ENCODE data around the gene DLG5. TPM values are rescaled to one million over a fixed set of nuclear protein-coding genes. Genes with fewer than 3 reads are reported as not detected.

The DLG5 gene
- polyA plus RNA-seq, 6 donors from 2014 or later, result 0.09 TPM; not detected in 5

DNA sequence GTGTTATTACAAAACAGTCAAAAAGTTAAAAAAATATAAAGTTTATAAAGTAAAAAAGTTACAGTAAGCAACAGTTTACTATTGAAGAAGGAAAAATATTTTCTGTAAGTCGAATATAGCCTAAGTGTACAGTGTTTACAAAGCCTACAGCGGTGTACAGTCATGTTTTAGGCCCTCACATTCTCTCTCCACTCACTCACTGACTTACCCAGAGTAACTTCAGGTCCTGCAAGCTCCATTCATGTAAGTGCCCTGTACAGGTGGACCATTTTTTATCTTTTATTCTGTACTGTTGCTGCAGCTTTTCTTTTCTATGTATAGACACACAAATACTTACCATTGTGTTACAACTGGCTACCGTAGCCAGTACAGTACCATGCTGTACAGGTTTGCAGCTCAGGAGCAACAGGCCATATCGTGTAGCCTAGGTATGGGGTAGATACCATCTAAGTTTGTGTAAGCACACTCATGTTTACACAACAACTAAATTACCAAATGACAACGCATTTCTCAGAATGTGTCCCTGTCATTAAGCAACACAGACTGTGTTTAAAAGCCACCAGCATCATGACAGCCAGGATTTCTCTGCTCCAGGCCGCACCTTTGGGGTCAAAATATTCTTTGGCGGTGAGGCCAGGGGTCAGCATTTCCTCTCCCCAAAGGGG is 67.2 kb downstream of the DLG5 start:
- DNase-seq, result no peak
- H3K36me3 Mint-ChIP-seq, result no peaks in the 10 kb centered on the region
- no peak for ATAC-seq (ENCODE audit: low read depth in 2 of 2)
- H3K9me3 Mint-ChIP-seq, result peaks cover 0 to 3% (median 0%) of the 10 kb centered on the region in 7 donors
- no peak overlapping the region for H3K27ac Mint-ChIP-seq
- H3K27me3 Mint-ChIP-seq, result no peaks in the 10 kb centered on the region
- H3K4me3 Mint-ChIP-seq, result no peak overlapping the region
- H3K4me1 Mint-ChIP-seq, result no peaks in the 10 kb centered on the region

DNA sequence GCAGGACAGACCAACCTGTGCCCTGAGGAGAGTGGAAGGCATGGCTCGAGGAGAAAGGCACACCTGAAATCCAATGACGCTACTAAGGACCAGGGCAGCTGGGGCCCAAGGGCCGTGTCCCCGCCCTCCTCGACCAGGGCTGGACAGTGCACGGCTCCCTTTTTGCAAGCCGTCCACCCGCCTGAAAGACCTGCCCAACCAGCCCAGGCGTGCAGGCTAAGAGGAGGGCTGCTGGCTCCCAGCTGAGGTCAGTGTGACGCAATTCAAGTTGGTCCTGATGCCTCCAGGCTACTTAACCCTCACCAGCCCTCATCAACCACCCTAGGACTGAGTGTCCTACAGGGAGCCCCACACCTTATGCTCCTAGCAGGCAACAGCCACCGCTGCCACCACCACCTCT is 69.3 kb downstream of the DLG5 start:
- ATAC-seq (ENCODE audit: low read depth in 2 of 2) (no peak), DNase-seq (no peak)
- Mint-ChIP-seq H3K27ac (peak overlapping the region in 1 of 6 donors; percentile 33), H3K9me3 (no peaks in the 10 kb centered on the region), H3K4me3 (no peak overlapping the region), H3K27me3 (no peaks in the 10 kb centered on the region), H3K4me1 (no peaks in the 10 kb centered on the region), H3K36me3 (no peaks in the 10 kb centered on the region)

GRCh38 chr10:77856566-77856965 is 70.0 kb downstream of the DLG5 start:
- Mint-ChIP-seq H3K36me3 (no peaks in the 10 kb centered on the region), H3K9me3 (no peaks in the 10 kb centered on the region), H3K4me1 (no peaks in the 10 kb centered on the region), H3K4me3 (no peak overlapping the region), H3K27me3 (no peaks in the 10 kb centered on the region), H3K27ac (no peak overlapping the region)
- DNase-seq, result no peak
- no peak for ATAC-seq (ENCODE audit: low read depth in 2 of 2)

DNA sequence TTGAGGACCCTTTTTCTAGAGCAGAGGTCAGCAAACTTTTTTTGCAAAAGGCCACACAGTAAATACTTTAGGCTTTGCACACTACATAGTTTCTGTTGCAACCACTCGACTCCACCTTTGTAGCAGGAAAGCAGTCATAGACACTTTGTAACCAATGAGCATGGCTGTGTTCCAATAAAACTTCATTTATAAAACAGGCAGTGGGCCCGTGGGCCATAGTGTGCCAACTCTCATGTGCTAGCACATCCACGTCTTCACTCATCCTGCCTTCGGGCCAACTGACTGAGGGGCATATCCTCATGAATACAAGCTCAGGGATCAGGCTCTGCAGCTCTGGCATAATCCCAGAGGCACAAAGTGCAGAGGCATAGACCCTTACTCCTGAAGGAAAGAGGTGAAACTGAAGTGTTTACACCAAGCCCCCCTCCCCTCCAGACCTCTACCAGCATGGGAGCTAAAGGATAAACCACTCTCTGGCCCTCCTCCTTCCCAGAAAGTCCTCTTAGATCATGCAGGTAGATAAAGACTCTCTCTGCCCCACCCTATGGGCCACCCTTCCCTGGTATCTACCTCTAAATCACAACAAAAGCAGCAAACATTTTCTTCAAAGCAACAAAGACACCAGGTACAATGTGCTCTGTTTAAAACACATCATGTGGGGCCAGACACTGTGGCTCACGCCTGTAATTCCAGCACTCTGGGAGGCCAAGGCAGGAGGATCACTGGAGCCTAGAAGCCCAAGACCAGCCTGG is 71.0 kb downstream of the DLG5 start:
- ATAC-seq (ENCODE audit: low read depth in 2 of 2) (no peak), DNase-seq (no peak)
- Mint-ChIP-seq H3K36me3 (no peaks in the 10 kb centered on the region), H3K4me1 (no peaks in the 10 kb centered on the region), H3K27me3 (no peaks in the 10 kb centered on the region), H3K27ac (no peak overlapping the region), H3K4me3 (no peak overlapping the region), H3K9me3 (no peaks in the 10 kb centered on the region)

DNA sequence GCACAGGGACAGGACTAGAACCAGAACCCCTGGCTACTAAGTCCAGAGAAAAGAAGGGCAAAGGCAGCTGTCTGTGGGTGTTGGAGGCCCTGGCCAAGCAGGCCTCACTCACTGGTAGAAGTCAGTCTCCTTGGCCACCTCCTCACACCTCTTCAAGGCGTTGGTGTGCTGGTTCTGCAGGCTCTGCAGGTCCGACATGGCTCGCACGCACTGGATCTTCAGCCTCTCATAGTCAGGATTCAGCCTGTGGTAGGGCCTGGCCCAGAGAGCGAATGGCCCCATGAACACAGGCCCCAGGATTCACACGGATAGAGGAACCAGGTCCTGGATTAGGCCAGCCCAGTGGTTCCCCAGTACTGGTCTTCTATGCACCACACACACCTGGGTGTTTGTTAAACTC is 72.4 kb downstream of the DLG5 start:
- Mint-ChIP-seq H3K4me1 (peaks cover 1 to 9% (median 2%) of the 10 kb centered on the region in 3 donors), H3K27me3 (no peaks in the 10 kb centered on the region), H3K4me3 (no peak overlapping the region), H3K36me3 (no peaks in the 10 kb centered on the region), H3K9me3 (no peaks in the 10 kb centered on the region), H3K27ac (no peak overlapping the region)
- ATAC-seq (ENCODE audit: low read depth in 2 of 2) (no peak), DNase-seq (no peak)

- H3K27me3 Mint-ChIP-seq, result no peaks in the 10 kb centered on the region
- ATAC-seq (ENCODE audit: low read depth in 2 of 2) (no peak), DNase-seq (no peak)
- H3K9me3 Mint-ChIP-seq, result no peaks in the 10 kb centered on the region
- no peak overlapping the region for H3K27ac Mint-ChIP-seq
- H3K4me1 Mint-ChIP-seq, result peaks cover 5 to 12% (median 6%) of the 10 kb centered on the region in 3 donors
- H3K4me3 Mint-ChIP-seq, result peak overlapping the region in 1 of 8 donors; percentile 25
- no peaks in the 10 kb centered on the region for H3K36me3 Mint-ChIP-seq
These were observed 73.3 kb downstream of the DLG5 start for GRCh38 chr10:77853256-77853655.

DNA sequence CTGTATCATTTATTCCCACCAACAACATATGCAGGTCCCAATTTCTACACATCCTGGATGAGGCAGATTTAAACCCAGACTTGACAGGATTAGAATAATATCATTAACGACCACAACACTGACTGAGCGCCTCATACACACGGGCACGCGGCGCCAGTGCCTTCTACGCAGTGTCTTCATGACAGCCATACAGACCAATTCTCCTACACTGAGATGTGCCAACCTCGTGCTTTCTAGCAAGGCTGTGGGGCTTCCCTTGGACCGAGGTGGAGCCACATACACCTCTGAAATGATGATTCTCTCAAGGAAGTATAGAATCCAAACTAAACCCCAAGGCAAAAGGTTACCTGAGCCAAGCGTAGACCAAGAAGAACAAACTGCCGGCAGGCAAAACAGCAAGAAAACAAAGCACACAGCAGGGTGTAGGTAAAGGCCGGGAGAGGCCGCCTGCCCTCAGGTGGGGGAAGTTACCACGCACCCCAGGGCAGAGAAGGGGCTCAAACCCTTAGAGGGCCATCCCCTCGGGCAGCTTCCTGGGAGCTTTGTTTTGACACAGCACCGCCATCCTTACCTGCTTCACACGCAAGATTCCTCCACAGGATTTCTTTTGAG is 75.8 kb downstream of the DLG5 start:
- Mint-ChIP-seq H3K27ac (peak overlapping the region in 1 of 6 donors; percentile 22), H3K4me3 (no peak overlapping the region), H3K9me3 (no peaks in the 10 kb centered on the region), H3K27me3 (no peaks in the 10 kb centered on the region), H3K4me1 (peaks cover 8 to 12% (median 8%) of the 10 kb centered on the region in 3 donors), H3K36me3 (no peaks in the 10 kb centered on the region)
- ATAC-seq (ENCODE audit: low read depth in 2 of 2), result no peak
- DNase-seq, result no peak

GRCh38 chr10:77849039-77849664 is 77.4 kb downstream of the DLG5 start:
- ATAC-seq (ENCODE audit: low read depth in 2 of 2) (peak; percentile 67), DNase-seq (no peak)
- Mint-ChIP-seq H3K9me3 (no peaks in the 10 kb centered on the region), H3K4me3 (peak overlapping the region in 1 of 8 donors; percentile 35), H3K27ac (peak overlapping the region in 2 of 6 donors; percentile 49 to 54), H3K36me3 (no peaks in the 10 kb centered on the region), H3K27me3 (no peaks in the 10 kb centered on the region), H3K4me1 (peaks cover 8 to 12% (median 10%) of the 10 kb centered on the region in 3 donors)

DNA sequence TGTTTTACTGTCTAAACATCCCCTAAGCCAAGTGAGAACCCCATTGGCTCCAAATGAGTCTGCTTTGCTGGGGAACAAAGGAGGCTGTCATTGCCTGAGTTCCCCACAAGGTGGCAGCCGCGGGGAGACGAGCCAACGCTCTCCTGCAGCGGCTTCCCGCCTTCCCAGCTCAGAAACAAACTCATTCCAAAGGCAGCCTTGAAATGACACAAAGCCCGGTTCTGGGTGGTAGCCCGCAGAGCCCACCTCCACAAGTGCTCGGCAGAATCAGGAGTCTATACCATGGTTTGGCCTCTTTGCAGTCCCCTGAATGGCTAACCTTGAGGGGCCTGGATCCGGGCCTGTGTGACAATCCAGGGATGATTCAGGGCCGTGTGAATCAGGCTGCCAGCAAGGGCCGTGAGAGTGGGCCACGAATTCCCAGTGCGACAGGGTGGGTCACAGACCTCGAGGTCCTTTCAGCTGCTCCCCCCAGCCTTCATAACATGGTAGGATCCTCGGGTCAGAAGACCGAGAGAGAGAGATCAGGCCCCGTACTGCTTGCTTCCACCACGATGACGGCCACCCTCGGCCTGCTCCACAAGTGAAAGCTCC is 79.7 kb downstream of the DLG5 start:
- Mint-ChIP-seq H3K4me3 (no peak overlapping the region), H3K4me1 (peaks cover 8 to 12% (median 10%) of the 10 kb centered on the region in 3 donors), H3K27me3 (no peaks in the 10 kb centered on the region), H3K36me3 (no peaks in the 10 kb centered on the region), H3K27ac (peak overlapping the region in 1 of 6 donors; percentile 37), H3K9me3 (no peaks in the 10 kb centered on the region)
- ATAC-seq (ENCODE audit: low read depth in 2 of 2) (peak; percentile 41 to 49), DNase-seq (peak; percentile 27)

DNA sequence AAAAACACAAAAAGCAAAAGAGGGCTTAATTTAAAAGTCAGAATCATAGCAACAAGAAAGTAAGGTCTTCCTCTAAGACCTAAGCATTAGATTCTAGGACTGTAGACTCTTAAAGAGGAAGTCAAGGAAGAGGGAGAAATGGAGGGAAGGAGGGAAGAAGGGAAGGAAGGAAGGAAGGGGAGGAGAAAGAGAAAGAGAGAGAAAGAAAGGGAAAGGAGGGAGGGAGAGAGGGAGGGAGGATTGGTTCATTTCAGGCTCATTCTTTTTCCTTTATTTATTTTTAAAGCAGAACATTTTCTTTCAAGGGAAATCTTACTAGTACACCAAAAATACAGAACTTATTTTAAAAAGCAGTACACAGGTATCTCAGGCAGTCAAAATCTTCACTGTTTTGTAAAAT is 81.1 kb downstream of the DLG5 start:
- Mint-ChIP-seq H3K27me3 (no peaks in the 10 kb centered on the region), H3K9me3 (no peaks in the 10 kb centered on the region), H3K27ac (no peak overlapping the region), H3K4me3 (no peak overlapping the region), H3K36me3 (no peaks in the 10 kb centered on the region), H3K4me1 (peaks cover 8 to 12% (median 10%) of the 10 kb centered on the region in 3 donors)
- ATAC-seq (ENCODE audit: low read depth in 2 of 2) (no peak), DNase-seq (no peak)

DNA sequence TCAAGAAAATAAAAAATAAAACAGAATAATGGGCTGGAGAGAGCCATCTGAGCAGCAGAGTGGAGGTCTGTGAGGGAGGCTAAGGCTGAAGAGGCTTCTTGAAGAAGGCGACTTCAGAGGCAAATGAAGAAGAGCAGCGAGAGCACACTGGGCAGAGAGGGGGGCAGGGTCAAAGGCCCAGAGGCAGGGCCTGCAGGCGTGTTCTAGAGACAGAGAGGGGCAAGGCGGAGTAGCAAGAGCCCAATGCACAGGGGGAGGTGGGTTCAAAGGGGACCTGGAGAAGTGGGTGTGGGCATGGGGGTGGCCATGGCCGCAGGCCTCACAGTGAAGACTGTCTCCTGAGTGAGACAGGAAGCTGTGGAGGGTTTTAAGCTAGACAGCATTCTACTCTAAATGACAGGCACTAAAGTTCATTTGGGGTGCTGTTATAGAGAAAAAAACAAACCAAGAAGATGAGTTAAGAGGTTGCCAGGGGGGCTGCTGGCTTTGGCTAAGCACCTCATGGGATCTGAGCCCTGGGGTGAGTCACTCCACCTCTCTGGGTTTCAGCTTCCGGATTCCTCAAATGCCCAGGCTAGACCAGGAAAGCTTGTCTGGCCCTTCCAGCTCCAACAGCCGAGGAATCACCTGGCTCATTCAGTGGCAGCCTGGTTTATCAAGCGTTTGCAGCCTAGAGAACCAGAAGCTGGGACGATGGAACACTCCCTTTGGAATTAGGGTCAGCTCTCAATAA is 81.7 kb downstream of the DLG5 start:
- no peaks in the 10 kb centered on the region for H3K36me3 Mint-ChIP-seq
- no peak overlapping the region for H3K4me3 Mint-ChIP-seq
- peak overlapping the region in 2 of 6 donors; percentile 19 to 61 for H3K27ac Mint-ChIP-seq
- H3K27me3 Mint-ChIP-seq, result no peaks in the 10 kb centered on the region
- H3K4me1 Mint-ChIP-seq, result peaks cover 8 to 10% (median 9%) of the 10 kb centered on the region in 3 donors
- ATAC-seq (ENCODE audit: low read depth in 2 of 2) (no peak), DNase-seq (no peak)
- no peaks in the 10 kb centered on the region for H3K9me3 Mint-ChIP-seq

- Mint-ChIP-seq H3K27me3 (no peaks in the 10 kb centered on the region), H3K36me3 (no peaks in the 10 kb centered on the region), H3K4me3 (no peak overlapping the region), H3K27ac (no peak overlapping the region), H3K9me3 (no peaks in the 10 kb centered on the region), H3K4me1 (peaks cover 4 to 9% (median 7%) of the 10 kb centered on the region in 3 donors)
- no peak for DNase-seq
- no peak for ATAC-seq (ENCODE audit: low read depth in 2 of 2)
These were observed 82.4 kb downstream of the DLG5 start for GRCh38 chr10:77844177-77844576.

DNA sequence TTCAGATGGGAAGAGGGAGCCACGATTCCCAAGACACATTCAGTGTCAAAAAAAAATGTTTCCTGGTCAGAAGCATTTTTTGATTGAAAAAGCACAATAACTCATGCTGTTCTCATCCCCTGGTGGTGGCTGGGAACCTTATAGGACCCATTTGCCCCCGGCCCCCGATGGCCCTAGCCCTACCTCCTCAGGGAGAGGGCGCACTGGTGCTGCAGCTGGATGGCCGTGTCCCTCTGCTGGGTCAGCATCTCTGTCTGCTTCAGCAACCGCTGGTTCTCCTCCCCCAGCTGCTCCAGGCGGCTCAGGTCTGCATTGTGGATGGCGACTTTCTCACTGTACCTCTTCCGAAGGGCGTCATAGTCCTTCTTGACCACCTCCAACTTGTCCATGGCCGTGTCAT is 83.3 kb downstream of the DLG5 start:
- no peaks in the 10 kb centered on the region for H3K27me3 Mint-ChIP-seq
- no peaks in the 10 kb centered on the region for H3K9me3 Mint-ChIP-seq
- DNase-seq (no peak), ATAC-seq (ENCODE audit: low read depth in 2 of 2) (no peak)
- peaks cover 0 to 4% (median 4%) of the 10 kb centered on the region in 3 donors for H3K4me1 Mint-ChIP-seq
- no peaks in the 10 kb centered on the region for H3K36me3 Mint-ChIP-seq
- H3K4me3 Mint-ChIP-seq, result no peak overlapping the region
- no peak overlapping the region for H3K27ac Mint-ChIP-seq
